Adrenal gland (tissue), 5 donors: ENCODE measurements around the gene PRKCA.

Source experiments
- POLR2A ChIP-seq, 2 donors: fragments of 450-650 bp; IDR thresholded peaks; one replicate each; pipeline ENCODE4 v1.6.1; 2017; ENCODE audit warnings: antibody characterized with exemption in 2 of 2, mild to moderate bottlenecking in 2 of 2, moderate library complexity in 1 of 2
- TF ChIP-seq, protein P1 (sequence below), 6 experiments: fragments of 450-650 bp in 4 of 6; fragments of 200-600 bp in 2 of 6; sonication (generic) in 1 of 6; IDR thresholded peaks; 1 replicate in 5 of 6; 2 replicates in 1 of 6; pipeline versions ENCODE4 v1.5.1 to v1.8.0; 2016 to 2021; ENCODE audit warnings: antibody characterized with exemption in 6 of 6, mild to moderate bottlenecking in 2 of 6, moderate library complexity in 1 of 6
- donor health status: DM: no; HTN: no; CAD: no.

DNA sequence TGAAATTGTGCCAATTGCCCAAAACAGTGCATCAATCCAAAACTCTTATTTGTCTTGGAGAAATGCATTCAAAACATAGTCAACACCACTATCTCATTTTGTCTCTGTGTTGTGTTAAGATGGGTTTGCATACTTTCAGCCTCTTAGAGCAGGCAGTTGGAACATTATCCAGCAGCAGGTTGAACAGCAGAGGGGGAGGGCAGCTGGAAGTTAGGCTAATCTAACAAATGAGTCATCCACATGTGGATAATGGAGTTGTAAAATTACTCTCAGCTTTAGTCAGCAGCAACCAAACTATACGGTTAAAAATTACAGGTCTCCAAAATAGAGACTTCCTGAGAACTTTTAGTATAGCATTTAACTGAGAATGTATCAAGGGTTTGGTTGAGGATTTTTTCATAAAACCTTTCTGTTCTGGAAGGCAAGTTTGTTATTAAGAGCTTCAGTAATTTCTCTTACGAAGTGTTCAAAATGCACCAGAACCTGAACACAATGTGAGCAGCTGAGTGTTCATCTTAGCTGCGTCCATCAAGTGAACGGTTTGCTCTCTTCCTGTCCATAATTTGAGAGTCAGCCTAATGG lies 46.3 kb downstream of the PRKCA start:
- TF ChIP-seq, protein P1, sequence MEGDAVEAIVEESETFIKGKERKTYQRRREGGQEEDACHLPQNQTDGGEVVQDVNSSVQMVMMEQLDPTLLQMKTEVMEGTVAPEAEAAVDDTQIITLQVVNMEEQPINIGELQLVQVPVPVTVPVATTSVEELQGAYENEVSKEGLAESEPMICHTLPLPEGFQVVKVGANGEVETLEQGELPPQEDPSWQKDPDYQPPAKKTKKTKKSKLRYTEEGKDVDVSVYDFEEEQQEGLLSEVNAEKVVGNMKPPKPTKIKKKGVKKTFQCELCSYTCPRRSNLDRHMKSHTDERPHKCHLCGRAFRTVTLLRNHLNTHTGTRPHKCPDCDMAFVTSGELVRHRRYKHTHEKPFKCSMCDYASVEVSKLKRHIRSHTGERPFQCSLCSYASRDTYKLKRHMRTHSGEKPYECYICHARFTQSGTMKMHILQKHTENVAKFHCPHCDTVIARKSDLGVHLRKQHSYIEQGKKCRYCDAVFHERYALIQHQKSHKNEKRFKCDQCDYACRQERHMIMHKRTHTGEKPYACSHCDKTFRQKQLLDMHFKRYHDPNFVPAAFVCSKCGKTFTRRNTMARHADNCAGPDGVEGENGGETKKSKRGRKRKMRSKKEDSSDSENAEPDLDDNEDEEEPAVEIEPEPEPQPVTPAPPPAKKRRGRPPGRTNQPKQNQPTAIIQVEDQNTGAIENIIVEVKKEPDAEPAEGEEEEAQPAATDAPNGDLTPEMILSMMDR (IDR thresholded peaks at IDR 0.05): no peak
- TF ChIP-seq POLR2A (IDR thresholded peaks at IDR 0.05): no peak
